Activated CD4-positive, alpha-beta T cell treated with anti-CD3 and anti-CD28 coated beads, Interleukin-2, amount 50 U/mL, for 1 hour (primary cell): Measurements from ENCODE around the gene MYO7A.
"Not testable (repeated sequence)": the region's sequence is repeated elsewhere in the genome, so short reads cannot be mapped to it uniquely, and the experiment has no call there.

Experiments
- DNase-seq: peaks from one replicate; pipeline ENCODE4 v3.0.0-alpha.2; 2020

Gene MYO7A

DNA sequence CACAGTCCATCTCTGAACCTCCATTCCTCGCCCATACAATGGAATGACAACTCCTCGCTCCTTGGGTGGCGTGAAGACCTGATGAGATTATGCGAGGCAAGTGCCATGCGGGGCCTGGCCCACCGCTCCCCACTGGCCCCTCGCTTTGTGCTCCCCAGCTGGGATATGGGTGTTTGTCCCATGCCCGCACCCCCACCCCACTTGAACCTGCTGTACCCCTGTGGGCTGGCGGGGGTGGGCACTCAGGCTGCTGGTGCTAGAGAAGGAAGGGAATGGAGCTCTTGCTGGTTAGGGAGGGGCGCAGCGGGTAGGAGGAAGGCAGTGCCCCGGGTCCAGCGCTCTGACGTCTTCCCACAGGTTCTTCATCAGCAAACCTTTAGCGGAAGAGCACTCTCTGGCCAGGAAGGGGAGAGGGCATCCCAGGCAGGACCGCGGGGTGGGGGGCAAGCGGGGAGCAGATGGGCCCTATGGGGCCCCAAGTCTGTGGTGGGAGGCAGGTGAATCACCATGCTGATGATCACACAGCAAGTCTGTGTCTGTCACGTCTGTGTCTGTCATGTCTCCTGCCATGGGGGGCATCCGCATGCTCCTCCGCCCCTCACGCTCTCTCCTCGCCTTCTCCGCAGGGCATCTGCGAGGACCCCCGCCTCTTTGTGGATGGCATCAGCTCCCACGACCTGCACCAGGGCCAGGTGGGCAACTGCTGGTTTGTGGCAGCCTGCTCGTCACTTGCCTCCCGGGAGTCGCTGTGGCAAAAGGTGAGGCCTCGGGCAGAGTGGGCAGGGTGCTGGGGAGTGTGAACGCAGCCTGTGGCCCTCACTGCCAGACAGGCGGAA is 34.8 kb upstream of the MYO7A start:
- DNase-seq: no peak

DNA sequence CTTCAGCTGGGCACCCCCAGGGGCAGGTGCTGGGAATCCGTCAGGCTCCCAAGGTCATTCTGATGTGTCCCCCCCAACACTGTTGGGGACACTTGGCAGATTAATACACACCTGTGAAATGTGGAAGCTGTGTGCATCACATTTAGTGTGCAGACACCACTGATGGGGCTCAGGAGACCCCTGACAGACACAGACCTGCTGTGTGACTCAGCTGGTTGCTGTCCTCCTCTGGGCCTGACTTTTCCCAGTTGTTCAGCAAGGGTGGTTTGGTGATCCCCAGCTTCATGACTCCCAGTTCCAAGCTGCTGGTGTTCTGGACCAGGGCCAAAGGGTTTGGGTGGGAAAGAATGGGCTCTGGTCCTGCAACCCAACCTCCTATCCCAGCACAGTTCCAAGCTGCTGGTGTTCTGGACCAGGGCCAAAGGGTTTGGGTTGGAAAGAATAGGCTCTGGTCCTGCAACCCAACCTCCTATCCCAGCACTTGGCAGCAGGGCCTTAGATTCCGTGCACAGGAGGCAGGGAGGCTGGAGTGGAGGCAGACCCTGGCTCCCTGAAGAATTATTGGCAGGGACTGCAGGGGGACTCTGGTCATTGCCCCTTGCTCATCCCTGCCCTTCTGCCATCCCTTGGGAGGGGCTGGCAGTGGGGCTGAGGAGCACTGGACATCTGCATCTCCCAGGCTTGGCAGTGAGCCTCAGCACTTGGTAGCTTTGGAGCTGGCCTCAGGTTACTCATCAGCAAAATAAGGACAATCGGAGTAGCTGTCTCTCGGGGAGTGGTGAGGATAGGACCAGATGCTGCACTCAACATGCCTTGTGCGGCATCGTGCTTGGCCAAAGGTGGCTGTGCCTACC is 33.8 kb upstream of the MYO7A start:
- no peak for DNase-seq

DNA sequence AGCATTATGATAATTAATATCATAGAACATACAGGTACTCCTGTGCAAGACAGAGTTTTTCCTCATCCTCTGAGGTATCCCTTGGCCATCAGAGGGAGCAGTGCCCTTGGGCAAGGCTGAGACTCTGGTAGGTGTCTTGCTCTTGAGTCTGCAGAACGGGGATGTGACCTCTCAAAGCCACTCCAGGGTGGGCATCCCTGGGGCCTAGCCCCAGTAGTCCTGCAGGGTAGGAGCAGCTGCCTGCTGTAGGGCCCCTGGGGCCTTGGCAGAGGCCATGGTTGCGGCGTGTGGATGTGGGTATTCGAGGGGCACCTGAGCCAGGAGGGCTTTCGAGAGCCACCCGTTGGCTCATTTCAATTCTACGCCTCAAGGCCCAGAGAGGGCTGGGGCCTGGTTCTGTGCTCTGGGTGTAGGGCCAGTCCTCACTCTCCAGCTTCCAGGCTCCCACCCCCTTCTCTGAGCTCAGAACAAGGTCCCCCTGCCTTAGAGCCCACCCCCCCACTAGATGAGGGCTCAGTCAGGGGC is 33.1 kb upstream of the MYO7A start:
- no peak for DNase-seq

GRCh38 chr11:77095551-77096490 is 32.2 kb upstream of the MYO7A start:
- DNase-seq: no peak

DNA sequence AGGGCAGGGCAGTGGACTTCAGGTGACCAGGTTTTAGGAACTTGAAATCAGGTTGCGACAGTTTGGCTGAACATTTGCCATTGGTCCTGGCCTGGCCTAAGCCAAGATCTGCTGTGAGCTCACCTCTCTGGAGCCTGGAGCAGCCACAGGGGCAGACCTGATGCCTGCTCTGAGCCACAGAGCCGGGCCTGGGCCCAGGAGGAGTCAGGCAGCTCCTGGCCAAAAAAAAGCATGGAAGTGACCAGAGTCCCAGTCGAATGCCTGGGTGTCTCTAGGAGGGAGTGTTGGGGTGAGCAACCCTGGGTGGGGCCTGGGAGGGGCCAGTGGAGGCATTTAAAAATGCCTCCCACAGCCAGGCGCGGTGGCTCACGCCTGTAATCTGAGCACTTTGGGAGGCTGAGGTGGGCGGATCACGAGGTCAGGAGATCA is 31.4 kb upstream of the MYO7A start:
- DNase-seq: no peak

DNA sequence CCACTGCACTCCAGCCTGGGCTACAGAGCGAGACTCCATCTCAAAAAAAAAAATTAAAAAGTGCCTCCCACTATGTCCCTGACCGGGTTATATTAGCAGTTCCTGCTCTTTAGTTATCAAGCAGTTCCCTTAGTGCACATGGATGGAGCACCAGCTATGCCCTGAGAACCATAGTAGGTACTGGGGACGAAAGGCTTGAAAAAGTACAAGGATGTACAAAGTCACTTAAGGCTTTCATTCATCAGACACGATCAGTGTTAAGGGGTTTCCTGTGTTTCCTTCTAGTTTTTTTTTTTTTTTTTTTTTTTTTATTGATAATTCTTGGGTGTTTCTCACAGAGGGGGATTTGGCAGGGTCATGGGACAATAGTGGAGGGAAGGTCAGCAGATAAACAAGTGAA is 30.9 kb upstream of the MYO7A start:
- not testable (repeated sequence) for DNase-seq

DNA sequence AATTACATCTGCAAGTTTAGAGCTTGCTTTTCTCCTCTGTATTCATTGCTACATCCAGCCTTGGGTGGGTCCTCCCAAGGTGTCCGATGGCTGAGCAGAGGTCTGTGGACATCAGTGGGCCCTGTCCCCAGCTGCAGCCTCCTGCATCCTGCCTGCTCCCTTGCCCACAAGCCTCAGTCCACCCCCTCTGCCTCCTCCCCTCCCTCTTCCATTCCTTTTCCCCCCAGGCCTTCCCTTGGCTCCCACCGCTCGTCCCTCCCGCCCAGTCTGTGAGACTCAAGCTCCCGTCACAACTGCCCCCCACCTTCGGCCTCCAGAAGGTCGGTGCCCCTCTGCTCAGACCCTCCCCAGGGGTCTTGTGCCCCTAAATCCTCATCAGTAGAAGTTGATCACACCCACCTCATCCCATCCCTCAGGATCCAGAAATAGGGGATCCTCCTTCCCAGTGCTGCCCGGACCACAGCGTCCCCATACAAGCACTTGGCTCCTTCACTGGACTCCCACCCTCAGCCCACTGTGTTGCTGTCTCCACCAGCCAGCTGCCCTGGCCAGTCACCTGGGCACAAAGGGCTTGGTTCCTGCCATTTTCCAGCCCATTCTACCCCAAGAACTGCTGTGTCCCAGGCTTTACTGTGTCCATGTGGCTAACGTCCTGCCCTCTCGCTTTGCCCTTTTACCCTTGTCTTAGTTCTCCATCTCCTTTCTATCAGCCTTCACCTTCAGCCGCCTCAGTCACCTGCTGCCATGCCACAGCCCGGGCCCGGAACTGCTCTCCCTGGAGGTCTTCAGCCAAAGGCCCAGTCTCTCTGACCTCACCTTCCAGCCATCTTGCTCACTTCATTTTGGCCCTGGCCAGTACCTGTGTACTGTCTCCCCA is 27.6 kb upstream of the MYO7A start:
- no peak for DNase-seq

DNA sequence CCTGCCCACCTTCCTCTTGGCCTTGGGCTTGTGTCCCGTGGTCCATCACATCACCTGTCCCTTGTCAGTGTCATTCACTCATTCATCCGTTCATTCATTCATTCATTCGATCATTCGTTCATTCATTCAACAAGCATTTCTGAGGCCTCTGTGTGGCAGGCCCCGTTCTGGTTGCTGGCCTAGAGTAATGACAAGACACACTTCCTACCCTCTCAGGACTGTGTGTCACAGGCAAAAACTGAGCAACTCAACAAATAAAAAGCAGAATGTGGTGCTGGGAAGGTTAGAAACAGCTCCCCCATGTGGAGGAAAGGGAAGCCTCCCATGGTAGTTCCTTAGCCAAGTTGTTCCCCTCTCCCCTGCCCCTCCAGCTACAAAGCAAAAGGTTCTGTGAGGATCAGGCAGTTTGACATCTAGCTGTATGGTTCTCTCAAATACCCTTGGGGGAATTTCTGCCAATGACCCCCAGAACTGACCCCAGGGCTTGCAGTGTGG is 27.0 kb upstream of the MYO7A start:
- DNase-seq: no peak

GRCh38 chr11:77102246-77103210 is 25.5 kb upstream of the MYO7A start, which contains the start of gene OMP:
Gene OMP (plus strand): TSS chr11:77102840. CDS start chr11:77102840, 0 bp downstream.
- DNase-seq: no peak

DNA sequence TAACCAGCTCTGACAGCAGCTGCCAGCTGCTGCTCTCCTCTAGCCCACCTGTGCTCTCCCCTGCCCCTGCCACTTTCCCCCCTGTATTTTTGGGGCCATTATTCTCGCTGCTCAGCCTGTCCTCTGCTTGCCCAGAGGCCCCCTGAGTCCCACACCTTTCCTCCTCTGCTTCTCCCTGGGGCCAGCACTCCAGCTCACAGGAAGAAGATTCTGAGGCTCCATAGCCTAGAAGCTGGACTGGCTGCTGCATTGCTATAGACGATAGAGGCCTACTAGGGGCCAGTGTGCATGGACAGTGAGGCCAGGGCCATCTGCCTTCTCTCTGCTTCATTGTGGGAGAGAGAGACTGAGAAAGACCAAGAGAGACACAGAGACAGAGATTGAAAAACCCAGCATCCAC is 24.7 kb upstream of the MYO7A start:
- no peak for DNase-seq

DNA sequence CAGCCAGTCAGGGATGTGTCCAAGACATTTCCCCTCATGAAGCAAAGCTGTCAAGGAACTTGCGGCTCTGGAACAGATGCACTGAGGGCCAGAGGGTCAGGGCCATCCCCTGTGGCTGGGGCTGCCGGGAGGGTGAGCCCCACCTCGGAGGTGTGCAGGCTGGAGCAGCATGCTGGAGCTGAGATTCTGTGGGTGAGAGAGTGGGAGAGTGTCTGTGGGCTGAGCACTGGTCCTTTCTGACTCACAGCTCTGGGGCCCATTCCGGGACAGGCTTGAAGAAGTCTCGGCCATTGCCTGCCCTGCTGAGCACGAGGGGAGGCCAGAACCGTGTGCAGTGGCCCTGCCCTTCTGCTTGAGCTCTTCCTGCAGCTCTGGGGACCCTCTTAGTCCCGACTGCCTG is 23.3 kb upstream of the MYO7A start:
- DNase-seq: no peak

- DNase-seq: no peak
These were observed 21.7 kb upstream of the MYO7A start for GRCh38 chr11:77106321-77106720.

- no peak for DNase-seq
These were observed 21.3 kb upstream of the MYO7A start for GRCh38 chr11:77106759-77107158.

DNA sequence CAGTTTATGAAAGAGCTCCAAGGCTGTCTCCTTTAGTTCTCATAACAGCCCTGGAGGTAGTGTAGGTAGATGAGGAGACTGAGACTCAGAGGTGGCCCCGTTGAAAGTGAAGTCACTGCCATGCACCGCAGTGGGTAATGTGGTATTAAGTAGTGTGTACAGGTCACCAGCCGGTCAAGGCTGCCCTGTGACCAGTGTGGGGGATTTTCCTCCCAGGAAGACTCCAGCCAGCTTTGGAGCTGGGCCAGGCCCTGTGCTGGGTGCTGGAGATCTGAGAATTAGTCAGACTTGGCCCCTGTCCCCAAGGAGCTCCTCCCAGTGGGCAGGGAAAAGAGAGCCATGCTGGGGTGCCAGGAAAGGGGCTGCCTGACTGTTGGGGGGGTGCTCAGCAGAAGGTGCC is 20.1 kb upstream of the MYO7A start:
- DNase-seq: no peak

- DNase-seq: no peak
These were observed 19.6 kb upstream of the MYO7A start for GRCh38 chr11:77108436-77108835.

DNA sequence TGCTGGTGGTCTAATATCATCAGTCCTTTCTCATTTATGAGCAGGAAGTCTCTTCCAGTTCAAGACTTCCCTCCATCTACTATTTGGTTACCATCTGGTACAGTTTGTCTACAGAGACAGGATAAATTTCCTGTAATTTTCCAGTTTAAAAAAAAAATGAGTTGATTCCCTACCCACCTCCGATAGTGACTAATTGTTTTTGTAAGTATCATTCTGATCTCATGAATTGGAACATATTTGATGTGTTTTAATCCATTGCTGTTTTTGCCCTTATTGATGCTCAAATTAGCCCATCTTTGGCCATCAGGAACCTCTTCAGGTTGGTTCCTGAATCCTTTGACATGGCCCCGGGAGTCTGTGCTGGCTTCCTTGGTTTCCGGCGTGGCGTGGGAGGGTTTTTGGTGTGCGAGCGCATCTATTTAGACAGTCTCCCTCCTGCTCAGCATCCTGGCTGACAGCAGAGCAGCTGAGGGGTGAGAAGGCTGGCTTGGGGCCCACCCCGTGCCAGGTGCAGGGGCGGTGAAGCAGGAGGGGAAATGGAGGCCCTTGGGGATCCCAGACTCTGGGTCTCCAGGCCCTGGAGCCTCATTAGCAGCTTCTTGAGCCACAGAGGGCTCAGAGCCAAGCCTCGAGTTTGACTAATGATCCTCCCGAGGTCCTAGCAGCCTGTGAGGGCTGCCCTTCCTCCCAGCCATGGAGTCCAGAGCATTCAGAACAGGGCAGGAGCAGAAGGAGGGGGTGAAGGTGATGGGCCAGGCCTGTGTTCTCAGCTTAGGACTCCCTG is 18.6 kb upstream of the MYO7A start:
- DNase-seq: no peak

- no peak for DNase-seq
These were observed 17.2 kb upstream of the MYO7A start for GRCh38 chr11:77110836-77111235.

DNA sequence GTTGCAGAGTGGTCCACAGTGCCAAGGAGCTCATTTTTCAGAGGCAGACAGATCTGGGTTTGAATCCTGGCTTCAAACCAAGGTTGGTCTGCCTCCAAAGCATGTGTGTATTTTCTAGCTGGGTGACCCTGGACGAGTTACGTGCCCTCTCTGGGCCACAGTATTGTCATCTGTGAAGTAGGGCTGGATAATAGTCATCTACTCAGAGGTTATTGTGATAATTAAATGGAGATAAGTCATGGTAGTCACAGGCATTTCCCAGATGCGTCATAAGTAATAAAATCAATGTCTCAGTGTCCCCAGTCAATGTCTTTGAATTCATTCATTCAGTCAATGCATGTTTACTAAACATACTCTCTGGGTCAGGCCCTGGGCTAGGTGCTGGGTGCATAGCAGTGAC is 16.8 kb upstream of the MYO7A start:
- no peak for DNase-seq

GRCh38 chr11:77111946-77112345 is 16.1 kb upstream of the MYO7A start:
- no peak for DNase-seq
